GM12878 (cell line): ENCODE data around the gene TNP2. TPM values are rescaled to one million over a fixed set of nuclear protein-coding genes. Genes with fewer than 3 reads are reported as not detected.

Experiments used
- ATAC-seq: fragments of 200-7000 bp; cut with Tn5 transposase; 3 replicates; pipeline ENCODE4 v1.9.1; 2020; ENCODE audit warnings: mild to moderate bottlenecking, moderate library complexity
- BruUV-seq: library from RNA; stranded (reverse); fragments of 400-500 nt; replicated peaks from 2 replicates; lab custom pipeline; 2021; lab: Mats Ljungman, UMichigan
- CTCF ChIA-PET: fragments of 300-600 bp; sonication (Branson Sonifier 250); formaldehyde crosslinking; extraction: SDS; loops from one replicate; lab custom pipeline; 2021; ENCODE audit warnings: inconsistent platforms; lab: Yijun Ruan, JAX
- POLR2A ChIA-PET: fragments of 350-600 bp; formaldehyde crosslinking; extraction: SDS; loops from one replicate; lab custom pipeline; 2021; ENCODE audit warnings: inconsistent platforms; lab: Charles Lee
- RAD21 ChIA-PET: fragments of 300-600 bp; sonication (Branson Sonifier 250); formaldehyde crosslinking; loops from one replicate; lab custom pipeline; 2023; ENCODE audit warnings: antibody characterized with exemption; ENCODE audit not compliant: unreplicated experiment; lab: Charles Lee
- SMC1A ChIA-PET: fragments of 300-600 bp; sonication (Branson Sonifier 250); formaldehyde crosslinking; loops from one replicate; lab custom pipeline; 2023; ENCODE audit not compliant: unreplicated experiment, uncharacterized antibody; lab: Charles Lee
- DNase-seq: peaks from one replicate; pipeline ENCODE4 v3.0.0-alpha.2; 2011; ENCODE audit warnings: low read depth, low spot score
- FAIRE-seq: peaks from 3 replicates; lab custom pipeline; 2011; peaks lifted over from hg19 to GRCh38; lab: Jason Lieb, UNC
- H2AFZ ChIP-seq: 2 replicates; pipeline ENCODE4 v1.6.0; 2011; ENCODE audit warnings: low read depth, low read length, control low read depth; ENCODE audit not compliant: control insufficient read depth
- H3K27ac ChIP-seq: 2 replicates; pipeline ENCODE4 v1.5.1; 2011; ENCODE audit warnings: control low read depth; ENCODE audit not compliant: control insufficient read depth, insufficient read depth
- H3K27me3 ChIP-seq, 2 experiments: replicated peaks in 1 of 2; 2 replicates each; pipeline versions ENCODE4 v1.6.0 to v1.6.1; 2011; ENCODE audit warnings: low read length in 1 of 2; ENCODE audit not compliant: control insufficient read depth in 2 of 2, insufficient read depth in 2 of 2
- H3K36me3 ChIP-seq, 2 experiments: 2 replicates each; pipeline ENCODE4 v1.5.1; 2011; ENCODE audit warnings: low read length in 1 of 2; ENCODE audit not compliant: control insufficient read depth in 2 of 2, insufficient read depth in 2 of 2
- H3K4me1 ChIP-seq: 2 replicates; pipeline ENCODE4 v1.6.1; 2011; ENCODE audit warnings: mild to moderate bottlenecking, low read length, moderate library complexity, mixed read lengths; ENCODE audit not compliant: control insufficient read depth, insufficient read depth
- H3K4me2 ChIP-seq: 2 replicates; pipeline ENCODE4 v1.6.0; 2011; ENCODE audit warnings: control low read depth; ENCODE audit not compliant: control insufficient read depth, insufficient read depth
- H3K4me3 ChIP-seq: fragments of 200-600 bp; sonication (generic); 2 replicates; pipeline ENCODE4 v1.5.1; 2016
- H3K79me2 ChIP-seq: 2 replicates; pipeline ENCODE4 v1.6.0; 2011; ENCODE audit warnings: low read length; ENCODE audit not compliant: control insufficient read depth, insufficient read depth
- H3K9ac ChIP-seq: 2 replicates; pipeline ENCODE4 v1.8.0; 2011; ENCODE audit warnings: low read length, control low read depth, mixed read lengths; ENCODE audit not compliant: control insufficient read depth, insufficient read depth
- H3K9me3 ChIP-seq: replicated peaks from 3 replicates; pipeline ENCODE4 v1.5.1; 2011; ENCODE audit warnings: mild to moderate bottlenecking, low read length; ENCODE audit not compliant: control insufficient read depth, insufficient read depth
- H4K20me1 ChIP-seq: 2 replicates; pipeline ENCODE4 v1.6.0; 2011; ENCODE audit not compliant: control insufficient read depth, insufficient read depth
- CHD1 ChIP-seq: IDR thresholded peaks from 2 replicates; pipeline ENCODE4 v1.6.1; 2012; ENCODE audit warnings: low read depth, low read length, improper control_type of control experiment
- CHD2 ChIP-seq: IDR thresholded peaks from 2 replicates; pipeline ENCODE4 v1.6.1; 2011; ENCODE audit warnings: low read depth, low read length, improper control_type of control experiment, borderline replicate concordance
- CHD4 ChIP-seq: fragments of 200-600 bp; sonication (generic); IDR thresholded peaks from 2 replicates; pipeline ENCODE4 v1.6.1; 2016; ENCODE audit warnings: mild to moderate bottlenecking
- DPF2 ChIP-seq: fragments of 450-650 bp; IDR thresholded peaks from 2 replicates; pipeline ENCODE4 v1.6.1; 2017; ENCODE audit warnings: mild to moderate bottlenecking
- FOS ChIP-seq: IDR thresholded peaks from 3 replicates; pipeline ENCODE4 v1.6.1; 2011; ENCODE audit warnings: borderline replicate concordance; ENCODE audit not compliant: insufficient read length; ENCODE audit errors: extremely low read depth
- FOXK2 ChIP-seq: fragments of 450-650 bp; IDR thresholded peaks from 2 replicates; pipeline ENCODE4 v1.6.1; 2017; ENCODE audit warnings: mild to moderate bottlenecking, moderate library complexity
- GABPA ChIP-seq: IDR thresholded peaks from 2 replicates; pipeline ENCODE4 v1.6.1; 2014; ENCODE audit warnings: antibody characterized with exemption, low read depth, mild to moderate bottlenecking, inconsistent platforms
- HDAC2 ChIP-seq: fragments of 200-600 bp; sonication (generic); IDR thresholded peaks from 2 replicates; pipeline ENCODE4 v1.6.1; 2017
- MXI1 ChIP-seq: fragments of 150-350 bp; IDR thresholded peaks from 2 replicates; pipeline ENCODE4 v1.6.1; 2011; ENCODE audit warnings: low read depth, mild to moderate bottlenecking, inconsistent platforms, low read length, improper control_type of control experiment
- NR2F1 ChIP-seq: fragments of 450-650 bp; conservative IDR thresholded peaks from 2 replicates; pipeline ENCODE4 v1.6.1; 2017; ENCODE audit warnings: mild to moderate bottlenecking
- RAD21 ChIP-seq: IDR thresholded peaks from 2 replicates; pipeline ENCODE4 v1.6.1; 2011; ENCODE audit warnings: mild to moderate bottlenecking, low read depth, low read length, moderate library complexity; ENCODE audit not compliant: insufficient read depth
- RB1 ChIP-seq: fragments of 450-650 bp; formaldehyde crosslinking; IDR thresholded peaks from 2 replicates; pipeline ENCODE4 v1.6.1; 2017; ENCODE audit warnings: mild to moderate bottlenecking, borderline replicate concordance
- RCOR1 ChIP-seq: conservative IDR thresholded peaks from 2 replicates; pipeline ENCODE4 v1.6.1; 2012; ENCODE audit warnings: low read depth, low read length, improper control_type of control experiment
- SREBF2 ChIP-seq: IDR thresholded peaks from 2 replicates; pipeline ENCODE4 v1.6.1; 2012; ENCODE audit warnings: mild to moderate bottlenecking, low read length
- SUZ12 ChIP-seq: fragments of 200-600 bp; sonication (generic); IDR thresholded peaks from one replicate; pipeline ENCODE4 v1.6.1; 2018; ENCODE audit warnings: antibody characterized with exemption, mild to moderate bottlenecking; ENCODE audit not compliant: unreplicated experiment
- ZNF207 ChIP-seq: fragments of 450-650 bp; IDR thresholded peaks from 2 replicates; pipeline ENCODE4 v1.6.1; 2014; ENCODE audit warnings: antibody characterized with exemption, mild to moderate bottlenecking, borderline replicate concordance
- WGBS: methylation state at CpG from one replicate; pipeline ENCODE4 v1.1.6; 2016; ENCODE audit warnings: low lambda C conversion rate; ENCODE audit not compliant: insufficient replicate concordance, insufficient coverage; ENCODE audit errors: missing lambda C conversion rate; 5-methylcytosine and 5-hydroxymethylcytosine counted together
- in situ Hi-C: fragments of 300-500 bp; cut with MboI; formaldehyde crosslinking; loops from 9 replicates; pipeline ENCODE4 v1.14.3; 2018; ENCODE audit warnings: mixed read lengths
- intact Hi-C: fragments of 100-400 bp; cut with micrococcal nuclease; formaldehyde crosslinking; loops from one replicate; pipeline ENCODE4 v1.14.2; 2022; ENCODE audit not compliant: unreplicated experiment
- polyA plus RNA-seq, 11 experiments: library from polyadenylated mRNA; depleted of rRNA in 4 of 11; unstranded in 6 of 11; stranded (reverse) in 5 of 11; fragments of >200 nt; fragmentation: Nextera tagmentation in 4 of 11; fragmentation: Illumina TruSeq in 1 of 11; extraction: Ambion mirVana in 4 of 11; extraction: Trizol in 1 of 11; gene quantifications; 1 replicate in 1 of 11; 2 replicates in 10 of 11; pipeline versions ENCODE4 v1.2.1 to v1.2.3, GENCODE V29; 2011 to 2016; ENCODE audit warnings: inconsistent platforms in 2 of 11, missing spikeins in 2 of 11, low read depth in 1 of 11
- total RNA-seq, 4 experiments: library from RNA; depleted of rRNA in 3 of 4; stranded (reverse); fragments of >200 nt in 3 of 4; fragmentation: Illumina TruSeq in 1 of 4; extraction: Trizol in 1 of 4; gene quantifications; 2 replicates each; pipeline versions ENCODE4 v1.2.1 to v1.2.3, GENCODE V29; 2013 to 2021
- TF ChIP-seq, protein P1 (sequence below): IDR thresholded peaks from 2 replicates; pipeline ENCODE4 v1.6.1; 2012; ENCODE audit warnings: low read length, inconsistent platforms
- TF ChIP-seq, protein P2 (sequence below): fragments of 450-650 bp; IDR thresholded peaks from 2 replicates; pipeline ENCODE4 v1.6.1; 2014; ENCODE audit warnings: mild to moderate bottlenecking
- TF ChIP-seq, protein P3 (sequence below): IDR thresholded peaks from 2 replicates; pipeline ENCODE4 v1.6.1; 2011; ENCODE audit warnings: borderline replicate concordance, low read depth, mild to moderate bottlenecking, moderate library complexity, mixed read lengths, low read length; ENCODE audit not compliant: insufficient read depth; ENCODE audit errors: extremely low read length
- TF ChIP-seq, protein P4 (sequence below): fragments of 450-650 bp; IDR thresholded peaks from 2 replicates; pipeline ENCODE4 v1.6.1; 2017; ENCODE audit warnings: mild to moderate bottlenecking, low read depth, inconsistent platforms; ENCODE audit not compliant: poor library complexity, severe bottlenecking

TNP2 gene
- total and polyA plus RNA-seq, 10 of the 15 experiments (the other 5 are each of a cell fraction or from before 2014, with no cell fraction given): not detected

DNA sequence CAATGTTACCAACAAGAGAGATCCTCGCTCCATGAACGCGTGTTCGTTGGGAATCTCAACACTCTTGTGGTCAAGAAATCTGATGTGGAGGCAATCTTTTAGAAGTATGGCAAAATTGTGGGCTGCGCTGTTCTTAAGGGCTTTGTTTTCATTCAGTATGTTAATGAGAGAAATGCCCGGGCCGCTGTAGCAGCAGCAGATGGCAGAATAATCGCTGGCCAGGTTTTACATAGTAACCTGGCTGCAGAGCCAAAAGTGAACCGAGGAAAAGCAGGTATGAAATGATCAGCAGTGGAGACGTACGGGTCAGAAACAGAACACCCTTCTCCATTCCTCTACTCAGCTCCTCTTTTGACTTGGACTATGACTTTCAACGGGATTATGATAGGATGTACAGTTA, 26.5 kb downstream of the TNP2 start:
- SMC1A ChIA-PET: interaction anchor here (1.8 kb wide), 1 partner anchor 18 kb away, joined by 4 read pairs; no protein-coding TSS in a partner anchor
- intact Hi-C loops (no loop called here), in situ Hi-C loops (no loop called here)
- Histone ChIP-seq H3K4me1 (peaks cover 12% of the 10 kb centered on the region), H3K9ac (no peak overlapping the region), H3K79me2 (no peaks in the 10 kb centered on the region), H4K20me1 (no peaks in the 10 kb centered on the region), H3K27me3 (no peaks in the 10 kb centered on the region), H2AFZ (no peak overlapping the region), H3K36me3 (no peaks in the 10 kb centered on the region), H3K4me3 (no peak overlapping the region), H3K4me2 (no peak overlapping the region), H3K9me3 (no peaks in the 10 kb centered on the region; the same call in 2 of the 3 replicates), H3K27ac (no peak overlapping the region)
- BruUV-seq: no TSS peak
- no peak for TF ChIP-seq RAD21
- TF ChIP-seq DPF2: no peak
- TF ChIP-seq SREBF2: no peak
- TF ChIP-seq CHD4: no peak
- TF ChIP-seq CHD1: no peak
- TF ChIP-seq GABPA: no peak
- TF ChIP-seq ZNF207: no peak
- no peak for TF ChIP-seq FOS
- TF ChIP-seq FOXK2: no peak
- no peak for TF ChIP-seq SUZ12
- no peak for TF ChIP-seq RCOR1
- no peak for TF ChIP-seq NR2F1
- no peak for TF ChIP-seq RB1
- TF ChIP-seq, protein P1, sequence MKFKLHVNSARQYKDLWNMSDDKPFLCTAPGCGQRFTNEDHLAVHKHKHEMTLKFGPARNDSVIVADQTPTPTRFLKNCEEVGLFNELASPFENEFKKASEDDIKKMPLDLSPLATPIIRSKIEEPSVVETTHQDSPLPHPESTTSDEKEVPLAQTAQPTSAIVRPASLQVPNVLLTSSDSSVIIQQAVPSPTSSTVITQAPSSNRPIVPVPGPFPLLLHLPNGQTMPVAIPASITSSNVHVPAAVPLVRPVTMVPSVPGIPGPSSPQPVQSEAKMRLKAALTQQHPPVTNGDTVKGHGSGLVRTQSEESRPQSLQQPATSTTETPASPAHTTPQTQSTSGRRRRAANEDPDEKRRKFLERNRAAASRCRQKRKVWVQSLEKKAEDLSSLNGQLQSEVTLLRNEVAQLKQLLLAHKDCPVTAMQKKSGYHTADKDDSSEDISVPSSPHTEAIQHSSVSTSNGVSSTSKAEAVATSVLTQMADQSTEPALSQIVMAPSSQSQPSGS: no peak
- TF ChIP-seq, protein P2, sequence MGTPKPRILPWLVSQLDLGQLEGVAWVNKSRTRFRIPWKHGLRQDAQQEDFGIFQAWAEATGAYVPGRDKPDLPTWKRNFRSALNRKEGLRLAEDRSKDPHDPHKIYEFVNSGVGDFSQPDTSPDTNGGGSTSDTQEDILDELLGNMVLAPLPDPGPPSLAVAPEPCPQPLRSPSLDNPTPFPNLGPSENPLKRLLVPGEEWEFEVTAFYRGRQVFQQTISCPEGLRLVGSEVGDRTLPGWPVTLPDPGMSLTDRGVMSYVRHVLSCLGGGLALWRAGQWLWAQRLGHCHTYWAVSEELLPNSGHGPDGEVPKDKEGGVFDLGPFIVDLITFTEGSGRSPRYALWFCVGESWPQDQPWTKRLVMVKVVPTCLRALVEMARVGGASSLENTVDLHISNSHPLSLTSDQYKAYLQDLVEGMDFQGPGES: no peak
- TF ChIP-seq HDAC2: no peak
- no peak for TF ChIP-seq CHD2
- no peak for TF ChIP-seq MXI1
- TF ChIP-seq, protein P3, sequence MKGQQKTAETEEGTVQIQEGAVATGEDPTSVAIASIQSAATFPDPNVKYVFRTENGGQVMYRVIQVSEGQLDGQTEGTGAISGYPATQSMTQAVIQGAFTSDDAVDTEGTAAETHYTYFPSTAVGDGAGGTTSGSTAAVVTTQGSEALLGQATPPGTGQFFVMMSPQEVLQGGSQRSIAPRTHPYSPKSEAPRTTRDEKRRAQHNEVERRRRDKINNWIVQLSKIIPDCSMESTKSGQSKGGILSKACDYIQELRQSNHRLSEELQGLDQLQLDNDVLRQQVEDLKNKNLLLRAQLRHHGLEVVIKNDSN: no peak
- TF ChIP-seq, protein P4, sequence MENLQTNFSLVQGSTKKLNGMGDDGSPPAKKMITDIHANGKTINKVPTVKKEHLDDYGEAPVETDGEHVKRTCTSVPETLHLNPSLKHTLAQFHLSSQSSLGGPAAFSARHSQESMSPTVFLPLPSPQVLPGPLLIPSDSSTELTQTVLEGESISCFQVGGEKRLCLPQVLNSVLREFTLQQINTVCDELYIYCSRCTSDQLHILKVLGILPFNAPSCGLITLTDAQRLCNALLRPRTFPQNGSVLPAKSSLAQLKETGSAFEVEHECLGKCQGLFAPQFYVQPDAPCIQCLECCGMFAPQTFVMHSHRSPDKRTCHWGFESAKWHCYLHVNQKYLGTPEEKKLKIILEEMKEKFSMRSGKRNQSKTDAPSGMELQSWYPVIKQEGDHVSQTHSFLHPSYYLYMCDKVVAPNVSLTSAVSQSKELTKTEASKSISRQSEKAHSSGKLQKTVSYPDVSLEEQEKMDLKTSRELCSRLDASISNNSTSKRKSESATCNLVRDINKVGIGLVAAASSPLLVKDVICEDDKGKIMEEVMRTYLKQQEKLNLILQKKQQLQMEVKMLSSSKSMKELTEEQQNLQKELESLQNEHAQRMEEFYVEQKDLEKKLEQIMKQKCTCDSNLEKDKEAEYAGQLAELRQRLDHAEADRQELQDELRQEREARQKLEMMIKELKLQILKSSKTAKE: no peak
- DNase-seq: no peak
- RAD21 ChIA-PET: no interaction called here
- POLR2A ChIA-PET: interaction anchor here (1.1 kb wide), 1 partner anchor 9 kb away, joined by 4 read pairs; no protein-coding TSS in a partner anchor
- WGBS: 77% methylated on average over 12 of the region's 12 CpGs
- no peak for FAIRE-seq
- CTCF ChIA-PET: no interaction called here
- no peak for ATAC-seq
